Transverse colon (tissue), 4 donors: ENCODE results near the gene HELZ2. TPM values are rescaled to one million over a fixed set of nuclear protein-coding genes. Genes with fewer than 3 reads are reported as not detected.

Experiments
- DNase-seq: peaks from one replicate; pipeline ENCODE4 v3.0.0-alpha.2; 2019
- H3K27ac ChIP-seq, 4 donors: fragments of 200-600 bp; sonication (generic); 2 replicates each; pipeline ENCODE4 v1.5.1; 2016 to 2018; ENCODE audit warnings: inconsistent platforms in 4 of 4
- H3K27me3 ChIP-seq: fragments of 200-600 bp; sonication (generic); 2 replicates; pipeline ENCODE4 v1.5.1; 2017; ENCODE audit warnings: inconsistent platforms
- H3K36me3 ChIP-seq, 4 donors: fragments of 200-600 bp; sonication (generic); 2 replicates each; pipeline ENCODE4 v1.5.1; 2017 to 2019; ENCODE audit warnings: inconsistent platforms in 4 of 4
- H3K4me1 ChIP-seq, 4 donors: fragments of 200-600 bp; sonication (generic); 2 replicates each; pipeline ENCODE4 v1.5.1; 2017 to 2020; ENCODE audit warnings: inconsistent platforms in 4 of 4
- H3K4me3 ChIP-seq, 4 donors: fragments of 200-600 bp; sonication (generic); 1 replicate in 1 of 4; 2 replicates in 3 of 4; pipeline versions ENCODE4 v1.5.1 to v1.6.1; 2017 to 2019; ENCODE audit warnings: inconsistent platforms in 4 of 4
- H3K9me3 ChIP-seq, 2 donors: fragments of 200-600 bp; sonication (generic); 2 replicates each; pipeline ENCODE4 v1.5.1; 2017 to 2019; ENCODE audit warnings: inconsistent platforms in 2 of 2
- EP300 ChIP-seq: sonication (generic); formaldehyde crosslinking; IDR thresholded peaks from one replicate; pipeline ENCODE4 v1.6.1; 2017; ENCODE audit warnings: antibody characterized with exemption, low read depth
- POLR2A ChIP-seq: fragments of 450-650 bp; IDR thresholded peaks from one replicate; pipeline ENCODE4 v1.6.1; 2016; ENCODE audit warnings: antibody characterized with exemption, mild to moderate bottlenecking, moderate library complexity
- POLR2AphosphoS5 ChIP-seq, 3 donors: sonication (generic); formaldehyde crosslinking; IDR thresholded peaks; one replicate each; pipeline ENCODE4 v1.6.1; 2016; ENCODE audit warnings: antibody characterized with exemption in 3 of 3
- WGBS, 2 donors: methylation state at CpG; one replicate each; pipeline ENCODE4 v1.1.5; 2018; ENCODE audit warnings: low coverage in 1 of 2; 5-methylcytosine and 5-hydroxymethylcytosine counted together
- in situ Hi-C, 4 donors: fragments of 200-750 bp; cut with MboI; loops; one replicate each; pipeline versions ENCODE4 v1.15.0 to v1.15.1; 2017; ENCODE audit warnings: low sequenced_read_pairs in 3 of 4, low pct_ligation_motif_present in 1 of 4, low pct_unique_long_range_greater_than_20kb in 1 of 4
- intact Hi-C: fragments of 100-400 bp; cut with DNase I; formaldehyde crosslinking; loops from one replicate; pipeline ENCODE4 v1.15.1; 2023; ENCODE audit warnings: low total_unique reads
- total RNA-seq, 4 donors: library from RNA; depleted of rRNA; stranded (reverse); fragments of >200 nt; gene quantifications; one replicate each; pipeline ENCODE4 v1.1.0, GENCODE V29; 2016
- TF ChIP-seq, protein P1 (sequence below), 5 experiments: fragments of 200-600 bp in 3 of 5; fragments of 450-650 bp in 2 of 5; sonication (generic) in 3 of 5; IDR thresholded peaks; 1 replicate in 2 of 5; 2 replicates in 3 of 5; pipeline ENCODE4 v1.5.1; 2016 to 2017; ENCODE audit warnings: antibody characterized with exemption in 5 of 5, inconsistent platforms in 3 of 5, mild to moderate bottlenecking in 2 of 5, moderate library complexity in 1 of 5

HELZ2 gene
- total RNA-seq, 4 donors from 2014 or later = 32.9 to 49.4 (median 38.8) TPM

GRCh38 chr20:63587776-63588591 lies 13.9 kb upstream of the HELZ2 start:
- intact Hi-C loops = no loop called here
- TF ChIP-seq POLR2AphosphoS5 (IDR thresholded peaks at IDR 0.05) (no peak), POLR2A (no peak), EP300 (no peak)
- TF ChIP-seq, protein P1, sequence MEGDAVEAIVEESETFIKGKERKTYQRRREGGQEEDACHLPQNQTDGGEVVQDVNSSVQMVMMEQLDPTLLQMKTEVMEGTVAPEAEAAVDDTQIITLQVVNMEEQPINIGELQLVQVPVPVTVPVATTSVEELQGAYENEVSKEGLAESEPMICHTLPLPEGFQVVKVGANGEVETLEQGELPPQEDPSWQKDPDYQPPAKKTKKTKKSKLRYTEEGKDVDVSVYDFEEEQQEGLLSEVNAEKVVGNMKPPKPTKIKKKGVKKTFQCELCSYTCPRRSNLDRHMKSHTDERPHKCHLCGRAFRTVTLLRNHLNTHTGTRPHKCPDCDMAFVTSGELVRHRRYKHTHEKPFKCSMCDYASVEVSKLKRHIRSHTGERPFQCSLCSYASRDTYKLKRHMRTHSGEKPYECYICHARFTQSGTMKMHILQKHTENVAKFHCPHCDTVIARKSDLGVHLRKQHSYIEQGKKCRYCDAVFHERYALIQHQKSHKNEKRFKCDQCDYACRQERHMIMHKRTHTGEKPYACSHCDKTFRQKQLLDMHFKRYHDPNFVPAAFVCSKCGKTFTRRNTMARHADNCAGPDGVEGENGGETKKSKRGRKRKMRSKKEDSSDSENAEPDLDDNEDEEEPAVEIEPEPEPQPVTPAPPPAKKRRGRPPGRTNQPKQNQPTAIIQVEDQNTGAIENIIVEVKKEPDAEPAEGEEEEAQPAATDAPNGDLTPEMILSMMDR (IDR thresholded peaks at IDR 0.05) = no peak
- Histone ChIP-seq H3K27me3 (no peaks in the 10 kb centered on the region), H3K4me3 (no peak overlapping the region), H3K9me3 (no peaks in the 10 kb centered on the region), H3K36me3 (peaks cover 0 to 18% (median 4%) of the 10 kb centered on the region in 4 donors), H3K4me1 (no peaks in the 10 kb centered on the region), H3K27ac (no peak overlapping the region)
- no peak for DNase-seq
- in situ Hi-C loops = no loop called here
- WGBS, 2 donors = 71 to 100% methylated on average over 1 to 19 of the region's 19 CpGs

DNA sequence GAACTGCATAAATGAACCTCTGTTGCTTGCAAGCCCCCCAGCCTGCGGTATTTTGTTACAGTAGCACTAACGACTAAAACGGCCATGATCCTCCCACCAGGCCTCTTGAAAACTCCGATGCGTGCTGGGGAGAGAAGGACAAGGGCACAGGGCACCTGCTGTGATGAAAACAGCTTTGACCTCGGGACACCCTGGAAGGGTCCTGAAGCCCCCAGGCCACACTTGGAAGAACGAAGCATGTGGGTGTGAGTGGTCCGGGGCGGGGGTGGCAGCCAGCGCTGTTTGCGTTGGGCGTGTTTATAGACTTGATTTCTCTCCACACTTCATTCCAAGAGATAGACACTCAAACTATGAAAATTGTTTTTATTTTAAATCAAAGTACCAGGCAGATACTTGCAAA lies 13.2 kb upstream of the HELZ2 start:
- H3K27ac ChIP-seq = no peak overlapping the region
- peaks cover 0 to 17% (median 4%) of the 10 kb centered on the region in 4 donors for H3K36me3 ChIP-seq
- TF ChIP-seq, protein P1 (IDR thresholded peaks at IDR 0.05) = no peak
- TF ChIP-seq POLR2AphosphoS5 (IDR thresholded peaks at IDR 0.05) (no peak), EP300 (no peak), POLR2A (no peak)
- WGBS, 2 donors = 92 to 94% methylated on average over 4 to 12 of the region's 12 CpGs
- no peaks in the 10 kb centered on the region for H3K27me3 ChIP-seq
- no peak overlapping the region for H3K4me3 ChIP-seq
- no peak for DNase-seq
- intact Hi-C loops (no loop called here), in situ Hi-C loops (no loop called here)
- no peaks in the 10 kb centered on the region for H3K4me1 ChIP-seq
- no peaks in the 10 kb centered on the region for H3K9me3 ChIP-seq

DNA sequence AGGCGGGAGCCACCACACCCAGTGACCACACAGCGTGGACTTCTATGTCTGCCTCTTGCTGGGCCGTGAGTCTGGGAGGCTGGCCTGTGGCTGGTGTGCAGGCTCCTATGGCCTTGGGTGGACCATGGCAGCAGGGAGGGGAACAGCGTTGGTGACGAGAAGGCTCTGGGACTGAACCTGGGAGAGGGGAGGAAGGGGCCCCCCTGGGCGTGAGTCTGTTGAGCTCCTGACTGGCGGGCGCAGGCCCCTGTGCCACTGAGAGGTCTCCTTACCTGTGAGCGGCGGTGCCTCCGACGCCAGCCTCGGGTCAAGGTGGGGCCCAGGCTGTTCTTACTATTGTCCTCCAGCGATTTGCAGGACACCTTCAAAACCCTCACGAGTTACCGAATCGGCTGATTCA lies 12.8 kb upstream of the HELZ2 start:
- H3K4me1 ChIP-seq = no peaks in the 10 kb centered on the region
- intact Hi-C loops = no loop called here
- 92% methylated on average over 17 of the region's 17 CpGs; no CpG with 5 or more reads in 1 of the 2 donors for WGBS, 2 donors
- H3K36me3 ChIP-seq = peaks cover 0 to 12% (median 4%) of the 10 kb centered on the region in 4 donors
- DNase-seq = no peak
- TF ChIP-seq POLR2AphosphoS5 (IDR thresholded peaks at IDR 0.05) (no peak), POLR2A (no peak), EP300 (no peak)
- TF ChIP-seq, protein P1 (IDR thresholded peaks at IDR 0.05) = no peak
- in situ Hi-C loops = no loop called here
- H3K4me3 ChIP-seq = no peak overlapping the region
- no peak overlapping the region for H3K27ac ChIP-seq
- no peaks in the 10 kb centered on the region for H3K27me3 ChIP-seq
- no peaks in the 10 kb centered on the region for H3K9me3 ChIP-seq

- 59 to 84% methylated on average over 8 to 22 of the region's 22 CpGs for WGBS, 2 donors
- in situ Hi-C loops (no loop called here), intact Hi-C loops (no loop called here)
These were observed 11.9 kb upstream of the HELZ2 start for GRCh38 chr20:63585616-63586565.

More at GRCh38 chr20:63585616-63586565, 11.9 kb upstream of the HELZ2 start:
- DNase-seq = no peak
- H3K9me3 ChIP-seq = no peaks in the 10 kb centered on the region
- no peaks in the 10 kb centered on the region for H3K4me1 ChIP-seq
- no peak overlapping the region for H3K27ac ChIP-seq
- H3K36me3 ChIP-seq = peaks cover 0 to 6% (median 2%) of the 10 kb centered on the region in 4 donors
- no peak overlapping the region for H3K4me3 ChIP-seq
- no peaks in the 10 kb centered on the region for H3K27me3 ChIP-seq
- no peak for TF ChIP-seq EP300
- TF ChIP-seq, protein P1 (IDR thresholded peaks at IDR 0.05) = no peak
- TF ChIP-seq POLR2A = no peak
- no peak for TF ChIP-seq POLR2AphosphoS5 (IDR thresholded peaks at IDR 0.05)
